Measurements from ENCODE around the gene RND2. TPM values are rescaled to one million over a fixed set of nuclear protein-coding genes. Genes with fewer than 3 reads are reported as not detected.

RND2 gene
- total RNA-seq, 2 donors from 2014 or later, result 1.9 to 2.2 TPM

DNA sequence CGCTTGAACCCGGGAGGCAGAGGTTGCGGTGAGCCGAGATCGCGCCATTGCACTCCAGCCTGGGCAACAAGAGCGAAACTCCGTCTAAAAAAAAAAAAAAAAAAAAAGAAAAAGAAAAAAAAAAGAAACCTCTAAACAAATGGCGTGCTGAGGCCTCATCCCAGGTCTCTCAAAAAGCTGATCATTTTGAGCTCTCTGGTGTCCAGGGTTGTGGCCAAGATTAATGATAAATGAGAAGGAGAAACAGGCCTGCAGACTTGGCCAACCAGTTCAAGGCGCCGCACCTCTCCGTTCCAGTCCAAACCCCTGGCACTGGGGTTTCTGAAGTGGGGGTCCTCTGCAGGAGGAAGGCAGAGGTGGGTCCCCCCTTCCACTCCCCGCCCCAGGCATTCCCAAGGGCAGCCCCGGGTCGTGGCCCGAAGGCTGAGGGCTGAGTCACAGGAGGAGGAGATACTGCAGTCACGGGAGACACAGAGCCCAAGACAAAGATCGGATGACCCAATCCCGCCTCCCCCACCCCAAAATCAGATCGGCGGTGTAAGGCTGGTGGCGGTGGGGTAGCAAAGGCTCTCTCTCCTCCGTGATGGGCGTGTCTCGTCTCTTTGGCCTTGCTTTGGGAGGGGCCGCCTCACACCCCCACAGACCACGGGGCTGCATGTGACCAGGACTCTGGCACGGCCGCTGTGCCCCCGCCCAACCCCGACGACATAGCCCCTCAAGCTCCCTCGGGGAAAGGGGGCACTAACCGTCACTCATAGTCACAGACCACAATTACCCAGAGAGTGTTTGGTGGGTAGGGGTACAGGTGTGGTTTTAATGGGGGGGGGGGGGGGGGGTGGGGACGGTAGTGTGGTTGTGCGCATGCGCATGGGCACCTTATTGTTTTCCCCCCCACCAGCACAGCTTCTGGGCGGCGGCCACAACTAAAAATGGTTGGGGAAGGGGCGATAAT is 4.0 kb upstream of the RND2 start:
- DNase-seq (ENCODE audit: low spot score), result peak; percentile 93
- intact Hi-C loops (cut with DNase I), result loop anchor here (5.0 to 10.0 kb wide), 3 partner anchors 106 to 294 kb away; partner anchors contain the start of genes BRCA1 (in 1 of the 2) and NBR1 (in 1 of the 2)

DNA sequence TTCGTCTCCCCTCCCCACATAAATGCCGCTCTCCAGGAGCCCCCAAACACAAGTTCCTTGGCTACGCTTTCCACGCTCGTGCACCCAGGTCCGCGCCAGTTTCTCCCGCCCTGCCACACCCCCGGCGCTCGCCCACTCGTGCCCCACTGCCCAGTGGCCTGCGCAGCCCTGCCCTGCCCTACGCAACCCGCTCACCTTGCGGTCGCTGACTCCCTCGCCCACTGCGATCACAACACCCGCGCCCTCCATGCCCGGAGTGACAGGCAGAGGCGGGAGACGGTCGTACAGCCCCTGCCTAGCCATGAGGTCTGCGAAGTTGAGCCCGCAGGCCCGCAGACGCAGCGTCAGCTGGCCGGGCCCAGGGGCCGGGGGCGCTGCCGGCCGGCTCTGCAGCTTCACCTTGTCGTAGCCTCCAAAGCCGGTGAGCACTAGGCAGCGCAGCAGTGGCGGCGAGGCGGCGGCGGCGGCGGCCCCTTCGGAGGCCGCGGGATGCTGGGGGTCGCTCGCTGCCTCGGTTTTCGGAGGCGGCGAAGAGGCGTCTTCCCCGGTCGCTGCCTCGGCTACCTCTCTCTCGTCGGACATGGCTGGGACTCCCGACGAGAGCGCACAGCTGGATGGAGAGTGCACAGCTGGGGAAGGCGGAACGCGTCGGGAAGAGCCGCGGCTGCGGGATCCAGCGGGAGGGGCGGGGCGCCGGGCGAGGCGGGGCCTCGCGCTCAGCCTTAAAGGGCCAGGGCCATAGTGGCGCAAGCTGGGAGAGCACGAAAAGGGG is 3.1 kb upstream of the RND2 start, which contains the start of gene VAT1:
TSS of gene VAT1 (minus strand) at position 645 of the 772 bp plus-strand sequence. CDS start at position 582, 63 bp downstream.
- peak; percentile 93 for DNase-seq (ENCODE audit: low spot score)
- intact Hi-C loops (cut with DNase I), result loop anchor here (5.0 to 10.0 kb wide), 3 partner anchors 105 to 293 kb away; partner anchors contain the start of genes BRCA1 (in 1 of the 2) and NBR1 (in 1 of the 2)

DNA sequence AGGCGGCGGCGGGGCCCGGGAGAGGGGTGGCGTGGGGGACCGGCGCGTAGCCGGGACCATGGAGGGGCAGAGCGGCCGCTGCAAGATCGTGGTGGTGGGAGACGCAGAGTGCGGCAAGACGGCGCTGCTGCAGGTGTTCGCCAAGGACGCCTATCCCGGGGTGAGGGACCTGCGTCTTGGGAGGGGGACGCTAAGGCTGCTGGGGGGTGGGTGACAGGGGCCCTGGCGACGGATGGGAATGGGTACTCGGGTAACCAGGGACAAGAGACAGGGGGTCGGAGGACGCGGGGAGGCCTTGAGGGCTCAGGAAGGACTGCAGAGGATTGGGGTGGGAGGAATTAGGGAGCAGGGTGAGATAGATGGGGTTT is 243 bp downstream of the RND2 start:
- DNase-seq (ENCODE audit: low spot score), result no peak
- intact Hi-C loops (cut with DNase I), result loop anchor here in 1 of 2 donors (10.0 kb wide), 2 partner anchors 150 to 290 kb away; partner anchors contain the start of gene NBR1

DNA sequence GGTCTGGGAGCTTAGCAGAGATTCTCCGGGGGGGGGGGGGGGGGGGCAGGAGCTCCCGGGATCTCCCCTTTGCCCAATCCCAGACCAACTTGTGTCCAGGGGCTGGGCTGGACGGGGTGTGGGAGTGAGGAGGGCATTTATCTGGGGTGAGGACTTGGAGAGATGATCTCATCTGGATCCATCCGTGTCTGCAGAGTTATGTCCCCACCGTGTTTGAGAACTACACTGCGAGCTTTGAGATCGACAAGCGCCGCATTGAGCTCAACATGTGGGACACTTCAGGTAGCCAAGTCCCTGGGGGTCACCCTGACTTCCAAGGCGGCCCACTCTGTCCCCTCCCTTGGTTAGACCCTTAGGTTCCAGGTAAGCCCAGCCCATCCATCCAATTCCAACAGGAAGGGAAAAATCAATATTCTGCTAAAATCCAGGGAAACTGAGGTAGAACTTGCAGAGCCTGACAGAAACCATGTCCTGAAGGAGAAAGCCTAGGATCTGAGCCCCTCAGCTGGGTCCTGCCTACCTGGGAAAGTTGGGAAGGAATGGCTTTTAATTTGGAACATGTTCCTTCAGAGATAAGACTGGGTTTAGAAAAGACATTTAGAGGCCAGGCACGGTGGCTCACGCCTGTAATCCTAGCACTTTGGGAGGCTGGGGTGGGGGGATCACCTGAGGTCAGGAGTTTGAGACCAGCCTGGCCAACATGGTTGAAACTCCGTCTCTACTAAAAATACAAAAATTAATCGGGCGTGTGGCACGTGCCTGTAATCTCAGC is 921 bp downstream of the RND2 start:
- intact Hi-C loops (cut with DNase I), result loop anchor here in 1 of 2 donors (10.0 kb wide), 2 partner anchors 149 to 289 kb away; partner anchors contain the start of gene NBR1
- DNase-seq (ENCODE audit: low spot score), result no peak

DNA sequence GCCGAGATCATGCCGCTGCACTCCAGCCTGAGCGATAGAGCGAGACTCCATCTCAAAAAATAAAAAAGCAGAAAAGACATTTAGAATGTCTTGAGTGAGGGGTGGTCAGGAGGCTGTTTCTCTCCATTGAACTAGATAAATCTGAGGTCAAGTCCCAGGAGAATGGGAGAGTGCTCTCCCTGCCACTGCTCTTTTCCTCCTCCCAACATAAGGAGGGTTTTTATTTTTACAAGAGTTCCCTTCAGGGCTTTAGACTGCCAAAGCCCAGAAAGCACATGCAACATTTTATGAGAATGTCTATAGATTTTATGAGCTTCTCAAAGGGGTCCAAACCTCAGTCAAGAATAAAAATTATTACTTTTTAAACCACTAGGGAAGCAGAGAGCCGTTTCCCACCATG is 1.6 kb downstream of the RND2 start:
- DNase-seq (ENCODE audit: low spot score), result no peak
- intact Hi-C loops (cut with DNase I), result loop anchor here in 1 of 2 donors (10.0 kb wide), 2 partner anchors 148 to 288 kb away; partner anchors contain the start of gene NBR1

DNA sequence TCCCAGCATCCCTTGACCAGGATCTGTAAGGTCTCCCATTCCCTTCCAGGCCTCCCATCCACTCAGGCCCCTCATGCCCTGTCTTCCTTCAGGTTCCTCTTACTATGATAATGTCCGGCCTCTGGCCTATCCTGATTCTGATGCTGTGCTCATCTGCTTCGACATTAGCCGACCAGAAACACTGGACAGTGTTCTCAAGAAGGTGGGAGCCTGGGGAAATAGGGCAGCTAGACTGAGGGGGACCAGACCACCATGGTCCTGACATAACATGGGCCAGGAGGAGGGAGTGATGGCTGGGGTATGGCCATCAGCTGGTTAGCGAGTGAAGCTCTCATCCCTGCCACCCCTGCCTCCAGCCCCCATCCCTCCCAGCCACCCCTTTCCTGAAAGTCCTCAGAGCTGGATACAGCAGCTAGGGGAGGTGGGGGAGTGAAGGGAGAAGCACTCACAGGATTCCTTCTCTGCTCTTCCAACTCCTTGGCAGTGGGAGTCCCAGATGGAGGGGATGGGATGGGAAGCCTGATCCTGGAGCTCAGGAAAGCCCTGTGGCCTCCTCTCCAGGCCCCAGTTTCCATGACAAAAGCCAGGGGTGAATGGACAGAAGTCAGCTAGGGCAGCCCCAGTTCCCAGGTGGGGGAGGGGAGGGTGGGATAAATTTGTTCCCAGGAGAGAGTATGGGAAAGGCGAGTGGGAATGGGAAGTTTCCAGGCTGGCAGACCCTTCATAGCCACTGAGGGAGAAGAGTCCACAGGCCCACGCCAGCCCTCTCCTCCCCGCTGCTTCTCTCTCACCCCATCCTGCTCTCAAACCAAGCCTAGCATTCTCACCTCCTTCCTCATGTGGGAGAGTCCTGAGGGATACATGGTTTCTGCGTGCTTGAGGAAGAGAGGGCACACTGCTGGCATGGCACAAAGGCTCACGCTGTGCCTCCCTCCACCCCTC is 2.3 kb downstream of the RND2 start:
- peak; percentile 56 for DNase-seq (ENCODE audit: low spot score)
- intact Hi-C loops (cut with DNase I), result loop anchor here in 1 of 2 donors (10.0 kb wide), 2 partner anchors 147 to 287 kb away; partner anchors contain the start of gene NBR1

DNA sequence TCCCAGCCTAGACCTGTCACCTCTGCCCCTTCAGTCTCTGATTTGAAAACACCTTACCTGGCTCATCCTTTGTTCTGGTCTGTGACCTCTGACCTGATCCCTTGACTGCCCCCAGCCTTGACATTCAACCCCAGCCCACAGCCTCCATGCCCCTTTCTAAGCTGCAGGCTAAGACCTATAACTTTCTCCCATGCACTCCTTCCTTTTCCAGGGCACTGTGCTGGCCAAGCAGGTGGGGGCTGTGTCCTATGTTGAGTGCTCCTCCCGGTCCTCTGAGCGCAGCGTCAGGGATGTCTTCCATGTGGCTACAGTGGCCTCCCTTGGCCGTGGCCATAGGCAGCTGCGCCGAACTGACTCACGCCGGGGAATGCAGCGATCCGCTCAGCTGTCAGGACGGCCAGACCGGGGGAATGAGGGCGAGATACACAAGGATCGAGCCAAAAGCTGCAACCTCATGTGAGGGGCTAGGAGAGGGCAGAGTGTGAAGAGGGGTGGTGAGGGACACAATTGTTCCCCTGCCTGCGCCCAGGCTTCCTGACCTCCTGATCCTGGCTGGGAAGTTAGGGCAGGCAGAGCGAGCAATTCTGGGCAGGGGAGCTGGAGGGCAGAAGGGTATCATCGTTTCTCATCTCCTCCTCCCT is 3.3 kb downstream of the RND2 start:
- DNase-seq (ENCODE audit: low spot score), result peak; percentile 43
- intact Hi-C loops (cut with DNase I), result loop anchor here in 1 of 2 donors (10.0 kb wide), 2 partner anchors 146 to 286 kb away; partner anchors contain the start of gene NBR1

DNA sequence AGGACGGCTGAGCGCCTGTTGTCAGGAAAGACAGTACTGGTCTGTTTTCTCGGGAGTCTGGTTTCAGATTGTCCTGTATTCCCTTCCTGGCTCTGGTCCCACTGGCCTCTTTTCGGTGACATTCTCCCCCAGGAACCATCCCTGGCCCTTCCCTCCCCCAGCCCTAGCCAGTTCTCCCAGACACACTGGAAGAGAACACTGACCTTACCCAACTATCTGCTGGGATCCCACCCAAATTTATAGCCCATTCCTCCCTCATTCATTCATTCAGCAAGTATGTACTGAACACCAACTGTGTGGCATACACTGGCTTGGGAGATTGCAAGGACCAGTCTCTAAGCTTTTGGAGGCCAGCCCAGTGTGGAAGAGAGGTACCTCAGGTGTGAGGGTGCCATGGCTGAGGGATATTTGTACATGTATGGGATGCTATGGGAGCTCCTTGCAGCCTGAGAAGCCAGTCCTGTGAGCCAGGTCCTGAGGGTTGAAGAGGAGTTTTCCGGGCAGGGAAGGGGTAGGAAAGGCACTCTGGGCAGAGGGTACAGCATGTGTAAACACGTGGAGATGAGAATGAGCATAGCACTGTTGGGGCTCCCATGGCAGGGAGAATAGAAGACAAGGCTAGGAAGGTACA is 5.2 kb downstream of the RND2 start:
- intact Hi-C loops (cut with DNase I), result no loop called here
- no peak for DNase-seq (ENCODE audit: low spot score)

DNA sequence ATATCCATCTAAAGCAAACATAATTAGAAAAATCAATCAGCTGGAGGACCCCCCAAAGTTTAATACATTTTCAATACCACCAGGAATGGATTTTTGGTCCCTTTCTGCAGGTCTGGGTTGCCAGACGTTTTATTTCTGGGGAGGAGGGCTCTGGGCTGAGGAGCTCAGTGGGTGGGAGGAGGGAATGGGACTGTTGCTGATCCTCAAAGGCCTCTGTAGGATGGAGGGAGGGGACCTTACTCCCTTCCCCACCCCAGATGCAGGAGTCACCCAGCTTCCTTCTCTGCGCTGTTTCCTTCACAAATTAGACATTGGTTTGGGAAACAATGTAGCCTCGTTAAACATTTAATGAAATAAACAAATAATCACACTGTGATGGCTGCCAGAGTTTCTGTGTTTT is 6.6 kb downstream of the RND2 start:
- intact Hi-C loops (cut with DNase I), result no loop called here
- DNase-seq (ENCODE audit: low spot score), result peak; percentile 1

DNA sequence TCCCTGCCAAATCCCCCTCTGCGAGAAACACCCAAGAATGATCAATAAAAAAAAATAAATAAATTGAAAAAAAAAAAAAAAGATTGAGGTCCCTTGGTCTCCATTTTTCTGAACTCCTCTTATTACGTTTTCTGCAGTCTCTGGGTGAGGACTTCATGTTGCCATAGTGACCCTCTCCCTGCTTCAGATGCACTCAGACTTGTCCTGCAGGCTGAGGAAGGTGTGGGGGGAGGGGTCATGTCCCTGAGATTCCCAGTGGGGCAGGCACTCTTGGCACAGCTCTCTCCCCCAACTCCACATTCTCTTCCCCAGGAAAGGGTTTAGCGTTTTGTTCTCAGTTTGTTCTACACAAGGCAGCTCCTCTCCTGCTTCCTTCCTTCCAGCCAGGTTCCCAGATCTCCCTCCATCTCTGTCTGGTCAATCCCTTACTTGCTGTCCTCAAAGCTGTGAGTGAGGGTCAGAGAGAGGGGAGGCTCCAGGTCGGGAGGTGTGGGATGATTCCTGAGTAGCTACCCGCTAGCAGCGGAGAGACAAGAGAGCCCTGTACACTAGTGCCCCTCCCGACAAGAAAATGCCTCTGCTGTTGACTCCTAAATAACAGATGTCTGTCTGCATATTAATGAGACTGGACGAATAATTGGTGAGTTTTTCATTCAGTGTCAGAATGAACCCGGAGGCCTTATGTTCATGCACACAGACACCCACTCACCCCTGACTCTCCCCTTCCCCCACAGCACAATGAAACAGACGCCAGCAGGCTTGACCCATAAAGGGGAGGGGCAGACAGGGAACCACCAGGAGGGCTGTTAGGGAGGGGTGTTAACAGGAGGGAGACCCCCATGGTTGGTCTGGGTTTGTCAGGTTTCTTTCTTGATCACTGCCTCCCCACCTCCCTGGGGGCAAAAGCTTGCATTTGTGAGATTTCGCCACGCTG is 9.2 kb downstream of the RND2 start:
- intact Hi-C loops (cut with DNase I), result no loop called here
- DNase-seq (ENCODE audit: low spot score), result peak; percentile 23

DNA sequence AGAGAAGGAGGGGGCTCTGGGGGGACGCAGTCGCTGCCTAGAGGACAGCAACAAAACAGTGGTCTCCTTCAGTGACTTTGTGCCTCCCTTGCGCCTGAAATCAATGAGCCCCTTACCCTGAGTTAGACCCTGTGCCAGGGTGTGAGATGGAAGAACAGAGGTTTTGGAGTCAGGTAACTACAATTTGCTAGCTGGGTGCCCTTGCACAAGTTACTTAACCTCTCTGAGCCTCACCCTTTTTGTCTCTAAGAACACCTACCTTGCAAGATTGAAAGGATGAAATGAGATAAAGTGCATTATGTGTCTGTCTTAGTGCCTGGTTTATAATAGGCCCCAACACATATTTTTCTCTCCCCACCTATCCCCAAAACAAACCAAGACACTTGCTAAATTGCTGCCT is 9.9 kb downstream of the RND2 start:
- no peak for DNase-seq (ENCODE audit: low spot score)
- intact Hi-C loops (cut with DNase I), result no loop called here

DNA sequence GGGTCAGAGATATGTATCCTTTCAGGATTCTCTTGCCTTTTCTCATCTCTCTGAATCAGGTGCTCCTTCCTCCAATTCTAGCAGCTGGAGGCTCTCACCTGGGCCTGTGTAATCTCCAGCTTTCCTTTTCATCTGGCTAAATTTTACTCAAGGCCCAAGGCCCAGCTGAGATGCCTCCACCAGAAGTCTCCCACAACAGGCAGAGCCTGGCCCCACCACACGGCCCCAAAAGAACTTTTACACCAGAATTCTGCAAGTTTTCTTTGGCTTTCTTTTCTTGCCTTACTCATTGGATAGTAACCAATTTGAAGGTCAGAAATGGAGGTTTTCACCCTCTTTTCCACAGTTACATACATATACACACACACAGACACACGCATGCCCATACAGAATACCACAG is 14.6 kb downstream of the RND2 start:
- intact Hi-C loops (cut with DNase I), result no loop called here
- peak; percentile 53 for DNase-seq (ENCODE audit: low spot score)

DNA sequence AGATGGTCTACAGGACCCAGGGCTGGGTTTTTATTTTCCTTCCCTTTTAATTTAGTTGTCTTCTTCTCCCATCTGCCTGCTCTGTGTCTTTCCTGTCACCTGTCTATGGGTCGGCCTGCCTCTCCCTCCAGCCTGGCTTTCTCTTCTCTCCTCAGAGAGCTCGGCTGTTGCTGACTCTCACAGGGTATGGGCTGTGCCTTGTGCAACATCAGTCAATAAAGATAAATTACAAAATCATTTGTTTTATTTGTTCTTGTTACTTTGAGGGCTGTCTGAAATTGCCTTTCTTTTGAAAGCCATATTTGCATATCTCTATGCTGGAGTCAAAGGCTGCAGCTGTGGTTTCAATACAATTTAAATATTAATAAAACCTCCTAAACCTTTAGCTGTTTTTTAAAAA is 15.6 kb downstream of the RND2 start:
- intact Hi-C loops (cut with DNase I), result no loop called here
- DNase-seq (ENCODE audit: low spot score), result no peak

DNA sequence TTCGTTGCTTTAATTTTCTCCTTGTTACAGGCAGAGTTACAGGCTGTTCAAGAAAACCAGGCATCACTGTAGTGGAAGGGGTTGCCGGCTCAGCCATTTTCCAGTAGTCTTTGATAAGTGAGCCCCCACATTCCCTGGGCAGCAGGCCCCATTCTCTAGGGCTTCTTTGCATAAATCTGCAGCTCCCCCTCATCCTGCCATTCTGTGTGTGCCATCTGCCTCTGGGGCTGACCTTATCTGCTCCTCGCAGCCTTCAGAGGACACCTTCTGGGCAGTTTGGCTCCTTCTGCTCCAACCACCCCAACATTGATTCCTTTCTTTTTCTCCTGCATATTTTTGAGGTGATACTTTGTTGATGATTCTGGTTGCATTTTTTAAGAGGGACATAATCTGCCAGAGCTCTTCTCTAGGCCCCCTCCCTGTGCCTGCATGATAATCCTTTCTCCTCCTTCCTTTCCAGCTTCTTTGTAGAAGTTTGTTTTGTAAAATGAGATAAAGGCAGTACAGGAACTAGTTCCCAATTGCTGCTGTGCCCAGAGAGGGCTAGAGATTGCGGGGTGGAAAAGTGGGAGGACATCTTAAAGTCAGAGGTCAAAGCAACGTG is 17.1 kb downstream of the RND2 start:
- DNase-seq (ENCODE audit: low spot score), result no peak
- intact Hi-C loops (cut with DNase I), result no loop called here

DNA sequence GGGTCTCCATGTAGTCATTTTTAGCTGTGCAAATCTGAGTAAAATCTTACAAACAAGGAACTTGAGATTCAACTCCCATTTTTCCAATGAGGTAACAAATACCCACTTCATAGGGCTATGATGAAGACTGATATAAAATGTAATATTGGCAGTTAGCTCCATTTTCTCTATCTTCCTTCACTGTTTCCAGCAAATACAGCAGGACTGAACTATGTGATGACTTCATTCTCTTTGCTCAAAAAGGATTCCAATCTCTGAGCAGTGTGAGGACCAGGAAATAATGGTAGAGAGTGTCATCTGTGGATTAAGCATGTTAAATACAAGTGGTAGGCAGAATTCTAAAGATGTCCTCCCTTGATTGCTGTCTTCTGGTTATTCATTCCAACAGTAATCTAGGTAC is 18.3 kb downstream of the RND2 start:
- DNase-seq (ENCODE audit: low spot score), result no peak
- intact Hi-C loops (cut with DNase I), result no loop called here
